Heart right ventricle (tissue), 16 donors: ENCODE results near the gene RASGEF1C. TPM values are rescaled to one million over a fixed set of nuclear protein-coding genes. Genes with fewer than 3 reads are reported as not detected.

Experiments
- ATAC-seq, 8 donors: fragments of 200-7000 bp; cut with Tn5 transposase; one replicate each; pipeline ENCODE4 v1.9.1; 2020; ENCODE audit warnings: mild to moderate bottlenecking in 8 of 8, moderate library complexity in 8 of 8, moderate number of reproducible peaks in 1 of 8
- DNase-seq, 2 donors: peaks; one replicate each; pipeline ENCODE4 v3.0.0-alpha.2; 2020
- H3K27ac ChIP-seq, 10 donors: fragments of 200-600 bp; sonication (generic) in 2 of 10; one replicate each; pipeline versions ENCODE4 v1.5.0 to v1.8.0; 2020 to 2022; ENCODE audit warnings: mild to moderate bottlenecking in 3 of 10
- H3K27me3 ChIP-seq, 7 donors: fragments of 200-600 bp; one replicate each; pipeline ENCODE4 v1.8.0; 2021 to 2022; ENCODE audit warnings: mild to moderate bottlenecking in 2 of 7
- H3K36me3 ChIP-seq, 9 donors: fragments of 200-600 bp; sonication (generic) in 1 of 9; one replicate each; pipeline versions ENCODE4 v1.5.0 to v1.8.0; 2020 to 2022; ENCODE audit warnings: mild to moderate bottlenecking in 2 of 9
- H3K4me1 ChIP-seq, 9 donors: fragments of 200-600 bp; sonication (generic) in 1 of 9; one replicate each; pipeline versions ENCODE4 v1.5.0 to v1.8.0; 2020 to 2022; ENCODE audit warnings: mild to moderate bottlenecking in 4 of 9
- H3K4me3 ChIP-seq, 10 donors: fragments of 200-600 bp; sonication (generic) in 2 of 10; one replicate each; pipeline versions ENCODE4 v1.5.0 to v1.8.0; 2020 to 2022; ENCODE audit warnings: mild to moderate bottlenecking in 7 of 10, moderate library complexity in 2 of 10
- H3K9me3 ChIP-seq, 11 donors: fragments of 200-600 bp in 10 of 11; sonication (generic) in 2 of 11; one replicate each; pipeline versions ENCODE4 v1.5.0 to v1.8.0; 2013 to 2022; ENCODE audit warnings: mild to moderate bottlenecking in 2 of 11, control low read depth in 1 of 11, moderate library complexity in 1 of 11
- WGBS, 2 donors: extraction: QIAGEN DNeasy Blood & Tissue Kit; methylation state at CpG; one replicate each; pipeline ENCODE4 v1.1.7; 2013; ENCODE audit warnings: inconsistent platforms in 1 of 2; 5-methylcytosine and 5-hydroxymethylcytosine counted together
- intact Hi-C, 10 donors: fragments of 100-400 bp; cut with DNase I; formaldehyde crosslinking; loops; one replicate each; pipeline versions ENCODE4 v1.11.1 to v1.14.2; 2022
- polyA plus RNA-seq, 2 donors: library from polyadenylated mRNA; stranded (reverse); fragments of 200-250 nt; gene quantifications; one replicate each; pipeline ENCODE4 v1.2.3, GENCODE V29; 2013
- total RNA-seq, 10 donors: library from RNA; stranded (reverse); fragmentation: NEBNext Ultra II Directional in 3 of 10; extraction: Animal tissue kit (Norgen Biotek cat#: 25700) in 3 of 10; gene quantifications; one replicate each; pipeline versions ENCODE4 v1.2.1 to v1.2.4, GENCODE V29; 2021 to 2023
- TF ChIP-seq, protein P1 (sequence below), 9 donors: fragments of 200-600 bp; sonication (generic) in 2 of 9; IDR thresholded peaks; one replicate each; pipeline versions ENCODE4 v1.5.0 to v1.8.0; 2021 to 2022; ENCODE audit warnings: antibody characterized with exemption in 9 of 9, mild to moderate bottlenecking in 5 of 9, moderate library complexity in 1 of 9
- donor health status: Arrhythmogenic right ventricular cardiomyopathy.
- donor health status: ischemic (EF 13 %, LVEDD 7.1; RV severe dilation, severe dysfunction).
- donor health status: healthy with polysubstance abuse.
- donor health status: DM: no; HTN: yes; CAD: no.
- donor health status: DM: no; HTN: no; CAD: no.
- donor health status: ischemic (EF 25% LVEDD 6.9; RV normal size, moderate dysfunction).
- donor health status: ischemic (EF 25% LVEDD 5.7; RV mildly dilated, moderate dysfunction).
- donor health status: healthy.
- donor health status: DM: yes; HTN: yes; CAD: no.
- donor health status: Ischemic cardiomyopathy.
- donor health status: ischemic (EF 35%, LVEDD 5.7; RV mildly dilated, moderate dysfunction).
- donor health status: nonischemic (EF 11% LVEDD 7.7; RV severe dilation, severe dysfunction).
- donor health status: DM: yes; HTN: yes; CAD: no.
- donor health status: PGD.
- donor health status: ischemic (EF 29% LVEDD 5.4; RV normal size, mild dysfunction).
- donor health status: nonischemic (EF 23%, LVEDD 6.1; RV moderate dilation, normal function).

The RASGEF1C gene
- total and polyA plus RNA-seq, 12 donors, result 0.17 to 0.59 (median 0.26) TPM; not detected in 6

- no peak overlapping the region for H3K27ac ChIP-seq
- H3K9me3 ChIP-seq, result peaks cover 0 to 32% (median 0%) of the 10 kb centered on the region in 11 donors
- H3K4me1 ChIP-seq, result peaks cover 0 to 8% (median 0%) of the 10 kb centered on the region in 9 donors
- no peaks in the 10 kb centered on the region for H3K36me3 ChIP-seq
- WGBS, 2 donors, result 72 to 78% methylated on average over 6 of the region's 6 CpGs
- ATAC-seq (no peak), DNase-seq (no peak)
- peaks cover 0 to 13% (median 0%) of the 10 kb centered on the region in 7 donors for H3K27me3 ChIP-seq
- TF ChIP-seq, protein P1, sequence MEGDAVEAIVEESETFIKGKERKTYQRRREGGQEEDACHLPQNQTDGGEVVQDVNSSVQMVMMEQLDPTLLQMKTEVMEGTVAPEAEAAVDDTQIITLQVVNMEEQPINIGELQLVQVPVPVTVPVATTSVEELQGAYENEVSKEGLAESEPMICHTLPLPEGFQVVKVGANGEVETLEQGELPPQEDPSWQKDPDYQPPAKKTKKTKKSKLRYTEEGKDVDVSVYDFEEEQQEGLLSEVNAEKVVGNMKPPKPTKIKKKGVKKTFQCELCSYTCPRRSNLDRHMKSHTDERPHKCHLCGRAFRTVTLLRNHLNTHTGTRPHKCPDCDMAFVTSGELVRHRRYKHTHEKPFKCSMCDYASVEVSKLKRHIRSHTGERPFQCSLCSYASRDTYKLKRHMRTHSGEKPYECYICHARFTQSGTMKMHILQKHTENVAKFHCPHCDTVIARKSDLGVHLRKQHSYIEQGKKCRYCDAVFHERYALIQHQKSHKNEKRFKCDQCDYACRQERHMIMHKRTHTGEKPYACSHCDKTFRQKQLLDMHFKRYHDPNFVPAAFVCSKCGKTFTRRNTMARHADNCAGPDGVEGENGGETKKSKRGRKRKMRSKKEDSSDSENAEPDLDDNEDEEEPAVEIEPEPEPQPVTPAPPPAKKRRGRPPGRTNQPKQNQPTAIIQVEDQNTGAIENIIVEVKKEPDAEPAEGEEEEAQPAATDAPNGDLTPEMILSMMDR (IDR thresholded peaks at IDR 0.05), result no peak
- intact Hi-C loops, result loop anchor here in 1 of 10 donors (2.0 kb wide), 1 partner anchor 68 kb away; no protein-coding TSS in a partner anchor
- H3K4me3 ChIP-seq, result no peak overlapping the region
These were observed 28.6 kb downstream of the RASGEF1C start for GRCh38 chr5:180180421-180180820.

- H3K4me3 ChIP-seq, result no peak overlapping the region
- H3K27me3 ChIP-seq, result peaks cover 0 to 13% (median 0%) of the 10 kb centered on the region in 7 donors
- H3K4me1 ChIP-seq, result peaks cover 0 to 8% (median 0%) of the 10 kb centered on the region in 9 donors
- peaks cover 0 to 27% (median 0%) of the 10 kb centered on the region in 11 donors for H3K9me3 ChIP-seq
- WGBS, 2 donors, result 67 to 73% methylated on average over 23 of the region's 23 CpGs
- intact Hi-C loops, result loop anchor here in 1 of 10 donors (2.0 kb wide), 1 partner anchor 69 kb away; no protein-coding TSS in a partner anchor
- no peaks in the 10 kb centered on the region for H3K36me3 ChIP-seq
- H3K27ac ChIP-seq, result no peak overlapping the region
- DNase-seq (no peak), ATAC-seq (no peak)
- TF ChIP-seq, protein P1 (IDR thresholded peaks at IDR 0.05), result no peak
These were observed 29.3 kb downstream of the RASGEF1C start for GRCh38 chr5:180179442-180180420.

- Histone ChIP-seq H3K27me3 (peaks cover 0 to 12% (median 0%) of the 10 kb centered on the region in 7 donors), H3K9me3 (peaks cover 0 to 17% (median 0%) of the 10 kb centered on the region in 11 donors), H3K4me3 (no peak overlapping the region), H3K4me1 (peaks cover 0 to 8% (median 0%) of the 10 kb centered on the region in 9 donors), H3K27ac (no peak overlapping the region), H3K36me3 (no peaks in the 10 kb centered on the region)
- WGBS, 2 donors, result 79 to 88% methylated on average over 25 of the region's 25 CpGs
- DNase-seq (no peak), ATAC-seq (no peak)
- TF ChIP-seq, protein P1 (IDR thresholded peaks at IDR 0.05), result no peak
- intact Hi-C loops, result no loop called here
These were observed 30.2 kb downstream of the RASGEF1C start for GRCh38 chr5:180178531-180179441.

- DNase-seq (no peak), ATAC-seq (no peak)
- 93 to 94% methylated on average over 8 of the region's 8 CpGs for WGBS, 2 donors
- TF ChIP-seq, protein P1 (IDR thresholded peaks at IDR 0.05), result no peak
- Histone ChIP-seq H3K4me3 (no peak overlapping the region), H3K27ac (peak overlapping the region in 1 of 10 donors; percentile 9), H3K4me1 (peaks cover 0 to 24% (median 8%) of the 10 kb centered on the region in 9 donors), H3K36me3 (no peaks in the 10 kb centered on the region), H3K27me3 (peaks cover 0 to 12% (median 4%) of the 10 kb centered on the region in 7 donors), H3K9me3 (no peaks in the 10 kb centered on the region)
- intact Hi-C loops, result no loop called here
These were observed 32.8 kb downstream of the RASGEF1C start for GRCh38 chr5:180176191-180176590.
